Muscle of arm (tissue), 14 donors: ENCODE measurements around the gene NDUFB5. TPM values are rescaled to one million over a fixed set of nuclear protein-coding genes. Genes with fewer than 3 reads are reported as not detected.

Experiments
- DNase-seq: peaks from one replicate; pipeline ENCODE4 v3.0.0-alpha.2; 2013
- long read RNA-seq, 11 donors: transcript quantifications; one replicate each; lab custom pipeline, GENCODE V29; 2026
- polyA plus RNA-seq, 12 donors: library from polyadenylated mRNA; unstranded; fragments of 120-200 nt; gene quantifications; one replicate each; pipeline ENCODE4 v1.2.1, GENCODE V29; 2013; ENCODE audit not compliant: insufficient read length in 12 of 12

The NDUFB5 gene
- 100 to 1,000 TPM in 11 of 12 donors, not detected in 1; 117 to 236 (median 202) TPM for polyA plus RNA-seq
- long read RNA-seq, donor 1, full-length matches to known transcripts, result 59 of 96 reads
- long read RNA-seq, donor 1, partial matches to known transcripts, result 37 of 96 reads
- long read RNA-seq, donor 1, other reads (novel, unspliced or antisense), result 0 of 96 reads
- long read RNA-seq, donor 2, full-length matches to known transcripts, result 107 of 158 reads
- long read RNA-seq, donor 2, partial matches to known transcripts, result 51 of 158 reads
- long read RNA-seq, donor 2, other reads (novel, unspliced or antisense), result 0 of 158 reads
- long read RNA-seq, donor 3, full-length matches to known transcripts, result 35 of 44 reads
- long read RNA-seq, donor 3, partial matches to known transcripts, result 9 of 44 reads
- long read RNA-seq, donor 3, other reads (novel, unspliced or antisense), result 0 of 44 reads
- long read RNA-seq, donor 4, full-length matches to known transcripts, result 28 of 28 reads
- long read RNA-seq, donor 4, partial matches to known transcripts, result 0 of 28 reads
- long read RNA-seq, donor 4, other reads (novel, unspliced or antisense), result 0 of 28 reads
- long read RNA-seq, donor 5, full-length matches to known transcripts, result 80 of 80 reads
- long read RNA-seq, donor 5, partial matches to known transcripts, result 0 of 80 reads
- long read RNA-seq, donor 5, other reads (novel, unspliced or antisense), result 0 of 80 reads
- long read RNA-seq, donor 6, full-length matches to known transcripts, result 43 of 43 reads
- long read RNA-seq, donor 6, partial matches to known transcripts, result 0 of 43 reads
- long read RNA-seq, donor 6, other reads (novel, unspliced or antisense), result 0 of 43 reads
- long read RNA-seq, donor 7, full-length matches to known transcripts, result 26 of 41 reads
- long read RNA-seq, donor 7, partial matches to known transcripts, result 15 of 41 reads
- long read RNA-seq, donor 7, other reads (novel, unspliced or antisense), result 0 of 41 reads
- long read RNA-seq, donor 8, full-length matches to known transcripts, result 95 of 95 reads
- long read RNA-seq, donor 8, partial matches to known transcripts, result 0 of 95 reads
- long read RNA-seq, donor 8, other reads (novel, unspliced or antisense), result 0 of 95 reads
- long read RNA-seq, donor 9, full-length matches to known transcripts, result 52 of 52 reads
- long read RNA-seq, donor 9, partial matches to known transcripts, result 0 of 52 reads
- long read RNA-seq, donor 9, other reads (novel, unspliced or antisense), result 0 of 52 reads
- long read RNA-seq, donor 10, full-length matches to known transcripts, result 74 of 74 reads
- long read RNA-seq, donor 10, partial matches to known transcripts, result 0 of 74 reads
- long read RNA-seq, donor 10, other reads (novel, unspliced or antisense), result 0 of 74 reads
- long read RNA-seq, donor 11, full-length matches to known transcripts, result 87 of 87 reads
- long read RNA-seq, donor 11, partial matches to known transcripts, result 0 of 87 reads
- long read RNA-seq, donor 11, other reads (novel, unspliced or antisense), result 0 of 87 reads

- DNase-seq, result peak; percentile 99
Observed at GRCh38 chr3:179604321-179605078, at the start of gene NDUFB5, which contains the start of gene MRPL47. Gene NDUFB5, plus strand, starts transcription at chr3:179604794. Its CDS starts 22 bp downstream, at chr3:179604816. Gene MRPL47, minus strand, starts transcription at chr3:179604638. Its CDS starts 14 bp downstream, at chr3:179604624.

GRCh38 chr3:179558742-179559364, 45.7 kb upstream of the NDUFB5 start:
- peak; percentile 73 for DNase-seq

- no peak for DNase-seq
Observed at GRCh38 chr3:179560791-179561190, 43.8 kb upstream of the NDUFB5 start.

GRCh38 chr3:179562591-179563270, 41.9 kb upstream of the NDUFB5 start, which contains the start of gene ACTL6A:
Gene ACTL6A, plus strand, starts transcription at chr3:179562926. Its CDS starts 167 bp downstream, at chr3:179563093.
- peak; percentile 99 for DNase-seq

GRCh38 chr3:179563271-179563783, 41.3 kb upstream of the NDUFB5 start:
- DNase-seq, result peak; percentile 42

- no peak for DNase-seq
Observed at GRCh38 chr3:179565496-179565895, 39.1 kb upstream of the NDUFB5 start.

GRCh38 chr3:179580992-179581391, 23.6 kb upstream of the NDUFB5 start:
- no peak for DNase-seq

GRCh38 chr3:179589143-179589542, 15.5 kb upstream of the NDUFB5 start:
- DNase-seq, result no peak

- DNase-seq, result no peak
Observed at GRCh38 chr3:179590669-179591068, 13.9 kb upstream of the NDUFB5 start.

GRCh38 chr3:179591313-179591712, 13.3 kb upstream of the NDUFB5 start:
- DNase-seq, result no peak

- no peak for DNase-seq
Observed at GRCh38 chr3:179599531-179599930, 5.1 kb upstream of the NDUFB5 start.

- DNase-seq, result no peak
Observed at GRCh38 chr3:179603321-179603720, 1.3 kb upstream of the NDUFB5 start.

- no peak for DNase-seq
Observed at GRCh38 chr3:179603831-179604230, 763 bp upstream of the NDUFB5 start.

GRCh38 chr3:179606534-179607085, 2.0 kb downstream of the NDUFB5 start:
- DNase-seq, result no peak

GRCh38 chr3:179608931-179609720, 4.5 kb downstream of the NDUFB5 start:
- no peak for DNase-seq

- no peak for DNase-seq
Observed at GRCh38 chr3:179610066-179610465, 5.5 kb downstream of the NDUFB5 start.

- no peak for DNase-seq
Observed at GRCh38 chr3:179613807-179614206, 9.2 kb downstream of the NDUFB5 start.
